HuH-7 (cell line): Measurements from ENCODE around the gene MALRD1.

ENCODE experiments used
- DNase-seq: peaks from one replicate; pipeline ENCODE4 v3.0.0; 2011; ENCODE audit warnings: low spot score

The MALRD1 gene

GRCh38 chr10:19782430-19783089 is 734.0 kb downstream of the MALRD1 start:
- DNase-seq: peak; percentile 43

DNA sequence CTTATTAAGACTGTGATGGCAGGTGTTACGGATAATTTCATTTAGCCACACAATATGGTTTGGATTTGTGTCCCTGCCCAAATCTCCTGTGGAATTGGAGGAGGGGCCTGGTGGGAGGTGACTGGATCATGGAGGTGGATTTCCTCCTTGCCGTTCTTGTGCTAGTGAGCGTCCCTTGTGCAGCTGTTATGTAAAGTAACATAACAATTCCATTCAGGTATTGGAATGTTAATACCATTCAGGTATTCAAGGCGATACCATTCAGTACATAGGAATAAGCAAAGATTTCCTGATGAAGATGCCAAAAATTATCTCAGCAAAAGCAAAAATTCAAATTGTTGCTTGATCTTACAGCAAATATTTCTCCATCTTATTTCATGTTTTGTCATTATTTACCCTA is 735.1 kb downstream of the MALRD1 start:
- no peak for DNase-seq
